Fibroblast of skin of left biceps (primary cell): ENCODE measurements around the gene ATG16L1.

Experiments
- DNase-seq, 2 experiments: peaks; one replicate each; pipeline ENCODE4 v3.0.0-alpha.2; 2013; ENCODE audit warnings: low read depth in 2 of 2

The ATG16L1 gene

GRCh38 chr2:233251306-233252116, at the start of gene ATG16L1:
TSS of gene ATG16L1 (plus strand) at chr2:233251673. CDS start at chr2:233251828, 155 bp downstream.
- DNase-seq, result peak; percentile 84 to 85

GRCh38 chr2:233202531-233202944, 48.9 kb upstream of the ATG16L1 start:
- DNase-seq, result no peak

DNA sequence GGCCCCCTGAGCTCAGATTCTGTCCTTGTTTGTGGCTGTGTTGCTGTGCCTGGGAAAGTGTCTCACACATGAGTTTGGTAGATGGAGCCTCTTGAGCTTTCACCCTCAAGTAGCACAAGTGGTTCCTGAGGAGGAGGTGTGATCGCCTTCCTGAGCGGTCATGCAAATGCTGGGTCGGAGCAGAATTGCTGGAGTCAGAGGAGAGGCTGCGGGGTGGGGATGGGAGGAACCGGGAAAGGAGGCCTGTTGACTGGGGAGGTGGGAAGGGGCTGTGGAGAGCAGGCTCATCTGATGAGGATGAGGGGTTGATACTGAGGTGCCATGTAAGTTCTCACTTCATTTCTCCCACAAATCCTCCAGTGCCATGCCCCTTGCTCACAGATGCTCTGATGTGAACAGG, 48.4 kb upstream of the ATG16L1 start:
- no peak for DNase-seq

DNA sequence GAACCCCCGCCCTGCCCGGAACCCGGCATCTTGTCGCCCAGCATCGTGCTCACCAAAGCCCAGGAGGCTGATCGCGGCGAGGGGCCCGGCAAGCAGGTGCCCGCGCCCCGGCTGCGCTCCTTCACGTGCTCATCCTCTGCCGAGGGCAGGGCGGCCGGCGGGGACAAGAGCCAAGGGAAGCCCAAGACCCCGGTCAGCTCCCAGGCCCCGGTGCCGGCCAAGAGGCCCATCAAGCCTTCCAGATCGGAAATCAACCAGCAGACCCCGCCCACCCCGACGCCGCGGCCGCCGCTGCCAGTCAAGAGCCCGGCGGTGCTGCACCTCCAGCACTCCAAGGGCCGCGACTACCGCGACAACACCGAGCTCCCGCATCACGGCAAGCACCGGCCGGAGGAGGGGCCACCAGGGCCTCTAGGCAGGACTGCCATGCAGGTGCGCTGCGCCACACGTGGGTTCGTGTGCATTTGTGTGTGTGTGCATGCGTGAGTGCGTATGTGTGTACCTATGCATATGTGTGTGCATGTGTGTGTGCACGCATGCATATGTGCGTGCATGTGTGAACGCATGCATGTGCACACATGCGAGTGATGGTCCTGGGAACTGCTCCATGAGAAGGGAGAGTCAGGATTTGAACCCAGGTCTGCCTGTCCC, 47.1 kb upstream of the ATG16L1 start:
- no peak for DNase-seq

GRCh38 chr2:233208382-233209116, 42.9 kb upstream of the ATG16L1 start:
- DNase-seq, result no peak

DNA sequence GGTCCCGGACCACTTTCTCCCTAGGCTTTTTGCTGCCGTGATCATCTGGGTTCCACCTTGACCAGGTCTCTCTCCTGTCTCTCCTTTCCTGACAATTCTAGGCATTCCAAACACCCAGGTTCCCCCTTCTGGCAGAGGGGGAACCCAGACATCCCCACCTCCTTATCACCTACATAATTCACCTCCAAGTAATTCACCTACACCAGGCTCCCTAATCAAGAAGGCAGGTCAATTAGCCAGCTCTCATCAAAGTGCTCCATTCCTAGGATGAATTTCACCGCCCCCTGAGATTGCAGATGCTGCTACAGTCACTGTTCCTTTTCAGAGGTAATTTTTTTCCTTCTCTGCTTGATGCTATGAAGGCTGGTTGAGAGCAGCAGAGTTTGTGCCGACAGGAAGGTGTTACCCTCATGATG, 42.3 kb upstream of the ATG16L1 start:
- no peak for DNase-seq

- DNase-seq, result peak; percentile 4 to 8
Observed at GRCh38 chr2:233209533-233210171, 41.8 kb upstream of the ATG16L1 start.

GRCh38 chr2:233210281-233210680, 41.2 kb upstream of the ATG16L1 start:
- DNase-seq, result no peak

- DNase-seq, result peak; percentile 78
Observed at GRCh38 chr2:233210843-233211547, 40.5 kb upstream of the ATG16L1 start.

DNA sequence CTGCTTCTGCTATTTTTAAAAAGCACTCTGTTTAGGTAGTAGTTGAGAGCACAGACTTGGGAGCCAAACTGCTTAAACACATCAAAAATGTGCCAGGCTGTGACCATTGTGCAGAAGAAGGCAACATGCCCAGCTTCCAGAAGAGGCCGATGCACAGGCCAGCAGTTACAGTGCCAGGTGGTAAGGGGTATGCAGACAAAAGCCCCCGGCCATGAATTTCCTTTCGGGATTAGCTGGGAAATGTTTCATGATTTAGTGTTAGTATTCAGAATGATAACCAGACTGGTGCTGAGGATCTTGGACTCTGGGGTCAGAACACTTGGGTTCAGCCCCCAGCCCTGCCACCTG, 40.0 kb upstream of the ATG16L1 start:
- DNase-seq, result no peak

DNA sequence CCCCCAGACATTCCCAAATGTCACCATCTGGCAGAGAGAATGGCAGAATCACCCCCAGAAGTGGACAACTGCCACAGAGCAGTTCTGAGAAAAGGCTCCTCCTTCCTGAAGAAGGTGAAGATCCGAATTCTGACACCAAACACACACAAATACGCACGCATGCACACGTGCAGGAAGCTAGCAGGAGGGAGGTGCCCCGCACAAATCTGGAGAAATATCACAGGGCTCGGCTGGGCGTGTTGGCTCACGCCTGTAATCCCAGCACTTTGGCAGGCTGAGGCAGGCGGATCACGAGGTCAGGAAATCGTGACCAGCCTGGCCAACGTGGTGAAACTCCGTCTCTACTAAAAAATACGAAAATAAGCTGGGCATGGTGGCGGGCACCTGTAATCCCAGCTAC, 38.5 kb upstream of the ATG16L1 start:
- no peak for DNase-seq

GRCh38 chr2:233213975-233214374, 37.5 kb upstream of the ATG16L1 start:
- DNase-seq, result no peak

DNA sequence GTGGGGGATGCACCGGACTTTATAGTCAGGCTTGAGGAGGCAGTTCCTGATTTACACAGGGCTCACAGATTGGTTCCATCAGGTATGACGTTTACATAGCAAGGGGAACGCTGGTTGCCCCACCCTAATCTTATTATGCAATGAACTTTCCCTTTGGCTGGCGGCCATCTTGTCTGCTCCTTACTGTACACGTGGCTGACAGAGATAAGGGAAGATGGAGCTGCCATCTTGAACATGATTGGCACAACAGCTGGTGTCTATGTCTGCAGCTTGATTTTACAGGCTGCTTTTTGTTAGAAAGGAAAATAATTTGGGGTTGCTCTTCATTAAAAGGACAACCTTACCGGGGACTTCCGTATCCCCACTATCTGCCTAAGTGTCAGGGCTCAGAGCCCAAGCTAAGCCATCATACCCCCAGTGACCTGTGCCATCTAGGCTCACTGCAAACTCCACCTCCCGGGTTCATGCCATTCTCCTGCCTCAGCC, 33.5 kb upstream of the ATG16L1 start:
- DNase-seq, result no peak

DNA sequence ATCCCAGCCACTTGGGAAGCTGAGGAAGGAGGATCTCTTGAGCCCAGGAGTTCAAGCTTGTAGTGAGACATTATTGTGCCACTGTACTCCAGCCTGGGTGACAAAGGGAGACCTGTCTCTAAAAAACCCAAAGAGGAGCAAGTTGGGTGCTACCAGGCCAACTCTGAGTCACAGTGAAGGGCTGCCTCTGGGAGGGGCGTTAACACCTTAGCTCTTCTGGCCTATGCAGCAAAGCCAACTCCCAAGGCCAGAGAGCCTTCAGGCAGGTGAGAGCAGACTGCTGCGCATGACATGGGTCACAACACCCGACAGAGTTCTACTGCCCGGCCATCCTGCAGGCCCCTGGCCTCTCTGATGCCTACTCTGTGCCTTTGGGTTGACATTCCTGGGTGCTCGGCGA, 32.6 kb upstream of the ATG16L1 start:
- DNase-seq, result no peak

- DNase-seq, result no peak
Observed at GRCh38 chr2:233219848-233220247, 31.6 kb upstream of the ATG16L1 start.

DNA sequence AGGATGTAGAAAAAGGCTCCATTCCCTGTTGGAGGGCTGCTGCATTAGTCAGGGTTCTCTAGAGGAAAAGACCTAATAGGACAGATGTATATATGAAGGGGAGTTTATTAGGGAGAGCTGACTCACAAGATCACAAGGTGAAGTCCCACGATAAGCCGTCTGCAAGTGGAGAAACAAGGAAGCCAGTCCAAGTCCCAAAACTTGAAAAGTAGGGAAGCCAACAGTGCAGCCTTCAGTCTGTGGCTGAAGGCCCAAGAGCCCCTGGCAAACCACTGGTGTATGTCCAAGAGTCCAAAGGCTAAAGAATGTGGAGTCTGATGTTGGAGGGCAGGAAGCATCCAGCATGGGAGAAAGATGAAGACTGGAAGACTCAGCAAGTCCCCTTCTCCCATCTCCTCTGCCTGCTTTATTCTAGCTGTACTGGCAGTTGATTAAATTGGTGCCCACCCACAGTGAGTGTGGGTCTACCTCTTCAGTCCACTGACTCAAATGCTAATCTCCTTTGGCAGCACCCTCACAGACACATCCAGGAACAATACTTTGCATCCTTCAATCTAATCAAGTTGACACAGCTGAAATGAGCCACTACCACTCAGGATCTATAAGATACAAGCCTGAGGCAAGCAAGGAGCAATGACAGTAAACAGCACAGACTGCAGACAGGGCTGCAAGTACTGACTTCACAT, 30.0 kb upstream of the ATG16L1 start:
- DNase-seq, result no peak

GRCh38 chr2:233223059-233223894, 28.2 kb upstream of the ATG16L1 start:
- no peak for DNase-seq

- DNase-seq, result no peak
Observed at GRCh38 chr2:233225230-233226068, 26.0 kb upstream of the ATG16L1 start.

DNA sequence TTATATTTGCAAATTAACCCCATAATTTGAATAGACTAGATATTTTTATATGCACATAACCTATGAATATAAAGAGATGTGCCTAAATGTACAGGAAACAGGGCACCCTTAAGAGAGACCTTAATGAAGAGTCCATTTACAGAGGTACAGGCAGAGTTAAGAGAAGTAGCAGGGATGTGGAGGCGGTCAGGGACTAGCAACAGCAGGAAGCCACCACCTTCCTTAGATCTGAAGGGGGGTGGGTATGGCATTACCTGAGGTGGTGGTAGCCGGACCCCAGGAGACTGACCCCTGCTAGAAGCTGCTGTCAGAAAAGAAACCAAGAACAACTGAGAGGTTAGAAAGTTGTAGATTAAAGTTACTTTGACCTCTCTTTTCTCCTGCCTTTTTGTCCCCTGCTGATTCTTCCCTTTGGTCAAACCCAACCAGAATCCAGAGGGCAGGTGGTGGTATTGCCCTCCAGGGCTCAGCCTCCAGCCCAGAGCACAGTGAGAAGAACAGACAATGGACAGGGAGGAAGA, 24.9 kb upstream of the ATG16L1 start:
- no peak for DNase-seq
